Endodermal cell (in vitro differentiated cells): Measurements from ENCODE around the gene CUX1. TPM values are rescaled to one million over a fixed set of nuclear protein-coding genes. Genes with fewer than 3 reads are reported as not detected.
"Not testable (repeated sequence)": the region's sequence is repeated elsewhere in the genome, so short reads cannot be mapped to it uniquely, and the experiment has no call there.

Source experiments
- DNase-seq: peaks from one replicate; pipeline ENCODE4 v3.0.0-alpha.2; 2017
- H3K27ac ChIP-seq: 2 replicates; pipeline ENCODE4 v1.5.1; 2013; ENCODE audit warnings: mild to moderate bottlenecking, low read depth, low read length, moderate library complexity
- H3K27me3 ChIP-seq: 2 replicates; pipeline ENCODE4 v1.6.1; 2013; ENCODE audit warnings: mild to moderate bottlenecking, low read length, moderate library complexity; ENCODE audit not compliant: insufficient read depth, control insufficient read depth, poor library complexity, severe bottlenecking
- H3K36me3 ChIP-seq: 2 replicates; pipeline ENCODE4 v1.7.0; 2013; ENCODE audit warnings: mild to moderate bottlenecking, low read length, moderate library complexity; ENCODE audit not compliant: control insufficient read depth, insufficient read depth
- H3K4me1 ChIP-seq: one replicate; pipeline ENCODE4 v1.7.0; 2013; ENCODE audit warnings: low read length; ENCODE audit not compliant: control insufficient read depth, insufficient read depth
- H3K4me3 ChIP-seq: 2 replicates; pipeline ENCODE4 v1.5.1; 2013; ENCODE audit warnings: mild to moderate bottlenecking, low read length, moderate library complexity
- H3K9ac ChIP-seq: 2 replicates; pipeline ENCODE4 v1.6.1; 2013; ENCODE audit warnings: mild to moderate bottlenecking, low read length, moderate library complexity; ENCODE audit not compliant: poor library complexity, severe bottlenecking; ENCODE audit errors: extremely low read depth
- H3K9me3 ChIP-seq: 2 replicates; pipeline ENCODE4 v1.6.1; 2013; ENCODE audit warnings: mild to moderate bottlenecking, low read length, moderate library complexity; ENCODE audit not compliant: control insufficient read depth
- H3K27ac Mint-ChIP-seq: 2 replicates; pipeline ENCODE4 v1.8.0; 2020; ENCODE audit warnings: mixed read lengths
- H3K27me3 Mint-ChIP-seq: 2 replicates; pipeline ENCODE4 v1.8.0; 2021; ENCODE audit warnings: mild to moderate bottlenecking, mixed read lengths; ENCODE audit not compliant: insufficient read depth
- H3K36me3 Mint-ChIP-seq: 2 replicates; pipeline ENCODE4 v1.8.0; 2020; ENCODE audit warnings: low read depth, mixed read lengths
- H3K4me1 Mint-ChIP-seq: 2 replicates; pipeline ENCODE4 v1.8.0; 2020; ENCODE audit warnings: mixed read lengths
- H3K4me3 Mint-ChIP-seq: 2 replicates; pipeline ENCODE4 v1.8.0; 2020; ENCODE audit warnings: mild to moderate bottlenecking, moderate library complexity, mixed read lengths
- H3K9me3 Mint-ChIP-seq: 2 replicates; pipeline ENCODE4 v1.8.0; 2020; ENCODE audit warnings: mild to moderate bottlenecking, mixed read lengths
- whole genome bisulfite sequencing, 2 experiments: methylation state at CpG; one replicate each; pipeline versions ENCODE4 v1.1.5 to v1.1.7; 2013; ENCODE audit warnings: missing lambda C conversion rate in 2 of 2, mixed read lengths in 1 of 2; ENCODE audit not compliant: insufficient coverage in 1 of 2, insufficient read length in 1 of 2; 5-methylcytosine and 5-hydroxymethylcytosine counted together
- total RNA-seq, 2 donors: library from RNA; stranded (reverse); fragmentation: NEBNext Ultra II Directional in 1 of 2; extraction: Animal tissue kit (Norgen Biotek cat#: 25700) in 1 of 2; gene quantifications; 2 replicates in 1 of 2; 3 replicates in 1 of 2; pipeline ENCODE4 v1.2.1, GENCODE V29; 2021
- TF ChIP-seq, protein P1 (sequence below): fragments of 200-600 bp; sonication (generic); conservative IDR thresholded peaks from 2 replicates; pipeline ENCODE4 v1.5.0; 2021; ENCODE audit warnings: antibody characterized with exemption, mild to moderate bottlenecking

Gene CUX1
- total RNA-seq, 2 donors from 2014 or later = 85.1 to 108 TPM

DNA sequence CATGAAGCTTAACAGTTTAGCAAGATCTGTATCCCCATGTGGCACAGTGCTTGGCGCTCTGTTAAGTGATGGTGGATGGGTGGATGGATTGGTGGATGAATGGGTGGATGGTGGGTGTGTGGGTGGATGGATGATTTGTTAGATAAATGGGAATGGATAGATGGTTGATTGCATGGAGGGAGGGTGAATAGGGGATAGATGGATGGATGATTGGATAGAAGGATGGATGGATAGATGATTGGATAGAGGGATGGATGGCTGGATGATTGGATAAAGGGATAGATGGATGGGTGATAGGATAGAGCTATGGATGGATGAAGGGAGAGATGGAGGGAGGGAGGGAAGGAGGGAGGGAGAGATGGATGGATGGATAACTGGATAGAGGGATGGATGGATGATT, 229.7 kb downstream of the CUX1 start:
- Histone ChIP-seq H3K27ac (no peak overlapping the region), H3K9me3 (no peaks in the 10 kb centered on the region), H3K27me3 (no peaks in the 10 kb centered on the region), H3K4me1 (peaks cover 4% of the 10 kb centered on the region), H3K9ac (no peak overlapping the region), H3K36me3 (peaks cover under 1% of the 10 kb centered on the region), H3K4me3 (no peak overlapping the region)
- Mint-ChIP-seq H3K4me1 (no peaks in the 10 kb centered on the region), H3K9me3 (peaks cover 2% of the 10 kb centered on the region), H3K4me3 (no peak overlapping the region), H3K36me3 (peaks cover 12% of the 10 kb centered on the region), H3K27me3 (no peaks in the 10 kb centered on the region), H3K27ac (no peak overlapping the region)
- no peak for DNase-seq
- TF ChIP-seq, protein P1, sequence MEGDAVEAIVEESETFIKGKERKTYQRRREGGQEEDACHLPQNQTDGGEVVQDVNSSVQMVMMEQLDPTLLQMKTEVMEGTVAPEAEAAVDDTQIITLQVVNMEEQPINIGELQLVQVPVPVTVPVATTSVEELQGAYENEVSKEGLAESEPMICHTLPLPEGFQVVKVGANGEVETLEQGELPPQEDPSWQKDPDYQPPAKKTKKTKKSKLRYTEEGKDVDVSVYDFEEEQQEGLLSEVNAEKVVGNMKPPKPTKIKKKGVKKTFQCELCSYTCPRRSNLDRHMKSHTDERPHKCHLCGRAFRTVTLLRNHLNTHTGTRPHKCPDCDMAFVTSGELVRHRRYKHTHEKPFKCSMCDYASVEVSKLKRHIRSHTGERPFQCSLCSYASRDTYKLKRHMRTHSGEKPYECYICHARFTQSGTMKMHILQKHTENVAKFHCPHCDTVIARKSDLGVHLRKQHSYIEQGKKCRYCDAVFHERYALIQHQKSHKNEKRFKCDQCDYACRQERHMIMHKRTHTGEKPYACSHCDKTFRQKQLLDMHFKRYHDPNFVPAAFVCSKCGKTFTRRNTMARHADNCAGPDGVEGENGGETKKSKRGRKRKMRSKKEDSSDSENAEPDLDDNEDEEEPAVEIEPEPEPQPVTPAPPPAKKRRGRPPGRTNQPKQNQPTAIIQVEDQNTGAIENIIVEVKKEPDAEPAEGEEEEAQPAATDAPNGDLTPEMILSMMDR = no peak
- WGBS, 2 experiments = 96 to 100% methylated on average over 1 of the region's 1 CpG

DNA sequence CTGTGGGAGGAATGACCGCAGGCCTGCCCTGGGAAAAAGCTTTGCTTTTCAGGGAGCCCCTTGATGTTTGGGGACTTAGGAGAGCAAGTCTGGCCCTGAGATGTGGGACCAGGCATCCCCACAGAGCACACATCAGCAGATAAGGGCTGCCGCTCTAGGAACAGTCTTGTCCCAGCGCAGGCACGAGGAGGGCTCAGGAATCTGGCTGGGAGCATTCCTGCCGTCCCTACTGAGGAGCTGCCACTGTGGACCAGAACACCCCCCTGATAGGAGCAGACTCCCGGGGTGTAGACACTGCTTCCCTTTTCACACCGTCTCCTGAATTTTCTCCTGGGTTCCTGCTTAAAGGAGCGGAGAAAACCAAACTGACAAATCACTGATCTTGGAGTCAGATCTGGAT, 232.3 kb downstream of the CUX1 start:
- H3K4me3 Mint-ChIP-seq = no peak overlapping the region
- peaks cover 35% of the 10 kb centered on the region for H3K36me3 Mint-ChIP-seq
- peaks cover 5% of the 10 kb centered on the region for H3K36me3 ChIP-seq
- no peak overlapping the region for H3K27ac Mint-ChIP-seq
- peaks cover 19% of the 10 kb centered on the region for H3K9me3 ChIP-seq
- H3K27me3 Mint-ChIP-seq = no peaks in the 10 kb centered on the region
- H3K4me3 ChIP-seq = no peak overlapping the region
- peaks cover 24% of the 10 kb centered on the region for H3K9me3 Mint-ChIP-seq
- peaks cover 4% of the 10 kb centered on the region for H3K4me1 ChIP-seq
- no peak overlapping the region for H3K27ac ChIP-seq
- no peak for DNase-seq
- H3K4me1 Mint-ChIP-seq = no peaks in the 10 kb centered on the region
- no peak overlapping the region for H3K9ac ChIP-seq
- no peaks in the 10 kb centered on the region for H3K27me3 ChIP-seq
- WGBS, 2 experiments = 92 to 93% methylated on average over 6 to 8 of the region's 8 CpGs
- TF ChIP-seq, protein P1 = no peak

DNA sequence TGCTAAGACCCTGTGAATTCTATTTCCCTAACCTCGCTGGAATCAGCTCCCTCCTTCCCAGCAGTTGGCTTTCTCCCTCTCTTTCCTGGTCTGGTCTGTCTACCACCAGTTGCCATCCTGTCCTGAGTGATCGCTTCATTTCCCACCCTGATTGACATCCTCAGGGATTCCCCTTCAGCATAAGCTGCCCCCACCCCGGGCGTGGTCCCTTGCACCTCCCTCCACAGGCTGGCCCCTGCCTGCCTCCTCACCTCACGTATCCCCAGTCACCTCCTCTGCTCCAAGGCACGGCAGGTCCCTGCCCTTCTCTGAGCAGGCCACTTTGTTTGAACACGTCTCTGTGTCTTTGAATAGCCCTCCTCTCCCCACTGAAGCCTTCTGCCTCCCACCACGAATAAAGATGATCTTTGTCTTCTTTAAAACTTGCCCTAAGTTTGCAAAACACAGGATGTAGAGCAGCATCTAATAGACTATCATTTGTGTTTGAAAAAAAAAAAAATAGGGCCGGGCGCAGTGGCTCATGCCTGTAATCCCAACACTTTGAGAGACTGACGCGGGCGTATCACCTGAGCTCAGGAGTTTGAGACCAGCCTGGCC, 233.5 kb downstream of the CUX1 start:
- TF ChIP-seq, protein P1 = no peak
- Histone ChIP-seq H3K4me1 (peaks cover 4% of the 10 kb centered on the region), H3K9ac (no peak overlapping the region), H3K9me3 (peaks cover 31% of the 10 kb centered on the region), H3K27ac (no peak overlapping the region), H3K27me3 (no peaks in the 10 kb centered on the region), H3K4me3 (no peak overlapping the region), H3K36me3 (peaks cover 7% of the 10 kb centered on the region)
- H3K27me3 Mint-ChIP-seq = no peaks in the 10 kb centered on the region
- no peak overlapping the region for H3K4me3 Mint-ChIP-seq
- peaks cover 43% of the 10 kb centered on the region for H3K36me3 Mint-ChIP-seq
- DNase-seq = no peak
- H3K27ac Mint-ChIP-seq = peak overlapping the region; percentile 50
- H3K9me3 Mint-ChIP-seq = peaks cover 34% of the 10 kb centered on the region
- WGBS, 2 experiments = 81 to 85% methylated on average over 12 to 13 of the region's 13 CpGs
- H3K4me1 Mint-ChIP-seq = no peaks in the 10 kb centered on the region

DNA sequence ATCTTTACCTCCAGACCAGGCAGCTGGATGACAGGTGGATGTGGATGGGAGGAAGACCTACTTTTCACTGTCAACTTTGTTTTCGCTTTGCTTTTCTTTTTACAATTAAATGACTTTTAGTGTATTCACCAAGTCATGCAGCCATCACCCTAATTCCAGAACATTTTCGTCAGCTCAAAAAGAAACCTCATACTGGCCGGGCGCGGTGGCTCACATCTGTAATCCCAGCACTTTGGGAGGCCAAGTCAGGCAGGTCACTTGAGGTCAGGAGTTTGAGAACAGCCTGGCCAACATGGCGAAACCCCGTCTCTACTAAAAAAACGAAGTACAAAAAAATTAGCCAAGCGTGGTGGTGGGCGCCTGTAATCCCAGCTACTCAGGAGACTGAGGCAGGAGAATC, 234.3 kb downstream of the CUX1 start:
- not testable (repeated sequence) for H3K4me3 ChIP-seq, H3K27ac Mint-ChIP-seq, H3K27me3 ChIP-seq, H3K27ac ChIP-seq, H3K4me1 Mint-ChIP-seq, H3K4me1 ChIP-seq, DNase-seq, H3K4me3 Mint-ChIP-seq, H3K27me3 Mint-ChIP-seq, H3K9ac ChIP-seq
- WGBS, 2 experiments = 92 to 95% methylated on average over 9 to 10 of the region's 10 CpGs
- Mint-ChIP-seq H3K36me3 (peaks cover 47% of the 10 kb centered on the region), H3K9me3 (peaks cover 37% of the 10 kb centered on the region)
- Histone ChIP-seq H3K9me3 (peaks cover 37% of the 10 kb centered on the region), H3K36me3 (peaks cover 14% of the 10 kb centered on the region)
